G401 (cell line): ENCODE results near the gene C16orf96. TPM values are rescaled to one million over a fixed set of nuclear protein-coding genes. Genes with fewer than 3 reads are reported as not detected.

Experiments
- DNase-seq: peaks from one replicate; pipeline ENCODE4 v3.0.0-alpha.2; 2015; ENCODE audit warnings: low spot score
- in situ Hi-C: cut with HindIII; loops from 2 replicates; pipeline ENCODE4 v1.10.0; 2016; ENCODE audit warnings: low sequenced_read_pairs, mixed read lengths
- total RNA-seq: library from RNA; depleted of rRNA; stranded (reverse); fragments of >200 nt; shearing (Covaris generic); gene quantifications from 2 replicates; pipeline ENCODE4 v1.2.3, GENCODE V29; 2014

Gene C16orf96
- total RNA-seq, 1 experiment from 2014 or later: 0.17 TPM

- peak; percentile 89 for DNase-seq
- in situ Hi-C loops: loop anchor here (25.0 kb wide), 1 partner anchor 165 kb away; the partner anchor contains the start of gene NUDT16L1
These were observed 34.0 kb upstream of the C16orf96 start for GRCh38 chr16:4522051-4522581.

- in situ Hi-C loops: loop anchor here (25.0 kb wide), 1 partner anchor 164 kb away; the partner anchor contains the start of gene NUDT16L1
- peak; percentile 95 for DNase-seq
These were observed 32.5 kb upstream of the C16orf96 start for GRCh38 chr16:4523686-4524085.

GRCh38 chr16:4524571-4524970, 31.6 kb upstream of the C16orf96 start:
- DNase-seq: no peak
- in situ Hi-C loops: loop anchor here (25.0 kb wide), 1 partner anchor 163 kb away; the partner anchor contains the start of gene NUDT16L1

- in situ Hi-C loops: no loop called here
- no peak for DNase-seq
These were observed 31.1 kb upstream of the C16orf96 start for GRCh38 chr16:4525069-4525468.

- in situ Hi-C loops: no loop called here
- DNase-seq: no peak
These were observed 30.4 kb upstream of the C16orf96 start for GRCh38 chr16:4525634-4526277.

GRCh38 chr16:4529085-4530060, 26.8 kb upstream of the C16orf96 start:
- in situ Hi-C loops: no loop called here
- peak; percentile 47 for DNase-seq

GRCh38 chr16:4531811-4532210, 24.3 kb upstream of the C16orf96 start:
- in situ Hi-C loops: no loop called here
- no peak for DNase-seq

- in situ Hi-C loops: no loop called here
- no peak for DNase-seq
These were observed 23.9 kb upstream of the C16orf96 start for GRCh38 chr16:4532238-4532637.

GRCh38 chr16:4533490-4533889, 22.6 kb upstream of the C16orf96 start:
- DNase-seq: no peak
- in situ Hi-C loops: no loop called here

- peak; percentile 33 for DNase-seq
- in situ Hi-C loops: no loop called here
These were observed 21.9 kb upstream of the C16orf96 start for GRCh38 chr16:4534151-4534790.

- in situ Hi-C loops: no loop called here
- DNase-seq: no peak
These were observed 20.5 kb upstream of the C16orf96 start for GRCh38 chr16:4535627-4536108.

- in situ Hi-C loops: no loop called here
- peak; percentile 38 for DNase-seq
These were observed 19.6 kb upstream of the C16orf96 start for GRCh38 chr16:4536391-4537106.

- in situ Hi-C loops: no loop called here
- peak; percentile 27 for DNase-seq
These were observed 18.5 kb upstream of the C16orf96 start for GRCh38 chr16:4537376-4538343.

GRCh38 chr16:4538350-4539235, 17.5 kb upstream of the C16orf96 start, which contains the start of gene CDIP1:
TSS of gene CDIP1 (minus strand) at chr16:4538773. CDS start at chr16:4514130, 24,643 bp downstream.
- peak; percentile 94 for DNase-seq
- in situ Hi-C loops: no loop called here

- DNase-seq: no peak
- in situ Hi-C loops: no loop called here
These were observed 16.3 kb upstream of the C16orf96 start for GRCh38 chr16:4539716-4540284.

GRCh38 chr16:4544473-4544872, 11.7 kb upstream of the C16orf96 start:
- peak; percentile 87 for DNase-seq
- in situ Hi-C loops: no loop called here
